ENCODE measurements around the gene QDPR.

DNA sequence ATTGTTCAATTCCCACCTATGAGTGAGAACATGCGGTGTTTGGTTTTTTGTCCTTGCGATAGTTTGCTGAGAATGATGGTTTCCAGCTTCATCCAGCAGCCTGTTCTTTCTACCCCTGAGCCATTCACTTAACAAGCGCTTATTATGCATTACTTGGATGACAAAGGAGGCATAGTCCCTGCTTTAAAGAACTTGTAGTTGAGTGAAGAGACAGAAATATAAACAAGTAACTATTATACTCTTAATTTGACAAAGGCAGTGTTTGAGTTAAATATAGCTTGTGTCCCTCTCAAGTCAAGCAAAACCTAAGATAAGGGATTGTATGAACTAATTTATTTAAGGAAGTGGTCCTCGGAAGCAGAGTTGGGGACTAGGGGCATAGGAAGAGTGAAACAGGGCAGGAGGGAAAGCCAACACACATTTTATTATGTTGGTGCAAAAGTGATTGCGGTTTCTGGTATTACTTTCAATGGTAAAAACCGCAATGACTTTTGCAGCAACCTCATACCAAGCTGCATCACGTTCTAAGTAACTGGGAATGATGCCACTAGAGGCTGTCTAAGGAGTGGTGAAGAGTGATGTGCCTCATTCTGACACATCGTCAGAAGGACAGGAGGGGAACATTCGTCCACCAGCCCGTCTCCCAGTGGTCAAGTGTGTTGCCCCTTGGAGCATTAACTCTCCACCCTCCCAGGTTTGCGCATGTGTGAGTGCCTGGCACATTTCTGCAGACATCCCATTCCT is 41.8 kb downstream of the QDPR start:
- TF ChIP-seq CTCF (IDR thresholded peaks at IDR 0.05; ENCODE audit: insufficient read depth, low read depth, low read length), result no peak
- no peak for TF ChIP-seq EZH2 (IDR thresholded peaks at IDR 0.05; ENCODE audit: insufficient read depth, low read length)

Measured in astrocyte (in vitro differentiated cells and primary cell).